Muscle layer of colon (tissue), 2 donors: ENCODE data around the gene ELAVL2.

ENCODE experiments used
- H3K27ac ChIP-seq: one replicate; pipeline ENCODE4 v1.7.0; 2013; ENCODE audit warnings: low read depth, mild to moderate bottlenecking, low read length, moderate library complexity
- H3K27me3 ChIP-seq, 2 donors: one replicate each; pipeline ENCODE4 v1.7.0; 2013; ENCODE audit warnings: low read length in 2 of 2, mild to moderate bottlenecking in 2 of 2; ENCODE audit not compliant: insufficient read depth in 2 of 2, control insufficient read depth in 1 of 2
- H3K36me3 ChIP-seq: one replicate; pipeline ENCODE4 v1.7.0; 2013; ENCODE audit warnings: mild to moderate bottlenecking, low read length; ENCODE audit not compliant: insufficient read depth
- H3K4me1 ChIP-seq: one replicate; pipeline ENCODE4 v1.7.0; 2013; ENCODE audit warnings: mild to moderate bottlenecking, low read length; ENCODE audit not compliant: insufficient read depth
- H3K4me3 ChIP-seq, 2 donors: one replicate each; pipeline ENCODE4 v1.7.0; 2013; ENCODE audit warnings: low read length in 2 of 2, low read depth in 1 of 2, mild to moderate bottlenecking in 1 of 2, moderate library complexity in 1 of 2
- H3K9ac ChIP-seq: one replicate; pipeline ENCODE4 v1.7.0; 2013; ENCODE audit warnings: low read length
- H3K9me3 ChIP-seq: one replicate; pipeline ENCODE4 v1.7.0; 2013; ENCODE audit warnings: mild to moderate bottlenecking, low read length
- donor health status: abdominal sarcoma.
- donor health status: Adenocarcinoma of cecum.

Gene ELAVL2

DNA sequence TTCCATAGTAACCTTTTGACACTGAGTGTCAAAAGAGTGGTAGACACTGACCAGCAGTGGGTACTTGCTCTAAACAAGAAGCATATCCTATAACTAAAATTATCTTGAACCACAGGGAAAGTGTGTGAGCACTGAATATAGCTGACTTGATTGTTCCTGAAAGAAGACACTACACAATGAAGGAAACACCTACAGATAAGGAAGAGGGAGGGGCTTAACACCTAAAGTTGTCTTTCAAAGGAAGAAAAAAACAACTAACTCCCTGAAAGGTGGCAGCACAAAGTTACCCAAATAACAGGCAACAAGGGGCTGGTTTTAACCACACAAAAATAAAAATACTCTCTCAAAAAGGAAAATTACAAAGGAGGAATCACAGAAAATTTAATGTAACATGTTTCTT, 6.6 kb downstream of the ELAVL2 start:
- H3K27ac ChIP-seq, result no peak overlapping the region
- no peaks in the 10 kb centered on the region for H3K9me3 ChIP-seq
- peaks cover 24 to 36% of the 10 kb centered on the region in 2 donors for H3K27me3 ChIP-seq
- H3K9ac ChIP-seq, result no peak overlapping the region
- H3K4me3 ChIP-seq, result no peak overlapping the region
- no peaks in the 10 kb centered on the region for H3K36me3 ChIP-seq
- H3K4me1 ChIP-seq, result no peaks in the 10 kb centered on the region

- Histone ChIP-seq H3K4me3 (no peak overlapping the region), H3K9ac (no peak overlapping the region), H3K4me1 (no peaks in the 10 kb centered on the region), H3K27ac (no peak overlapping the region), H3K9me3 (no peaks in the 10 kb centered on the region), H3K36me3 (no peaks in the 10 kb centered on the region), H3K27me3 (no peaks in the 10 kb centered on the region)
Observed at GRCh38 chr9:23814243-23814642, 11.8 kb downstream of the ELAVL2 start.

DNA sequence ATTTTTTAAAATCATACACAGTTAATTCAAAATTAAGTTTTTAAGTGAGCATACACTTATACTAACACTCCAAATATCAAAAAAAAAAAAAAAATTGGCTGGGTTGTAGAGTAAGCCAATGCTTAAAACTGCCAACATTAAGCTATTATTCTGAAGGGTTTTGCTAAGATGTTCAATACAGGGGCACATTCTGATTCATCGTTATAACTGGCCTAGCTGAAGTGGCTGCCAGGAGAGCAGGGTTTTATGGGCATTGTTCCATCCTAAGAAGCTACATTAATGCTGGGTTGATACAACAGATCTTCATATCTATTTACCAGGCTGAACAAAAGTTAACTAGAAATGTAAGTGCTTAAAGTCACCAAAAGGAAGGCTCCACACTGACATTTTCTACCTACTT, 13.4 kb downstream of the ELAVL2 start:
- H3K27ac ChIP-seq, result no peak overlapping the region
- H3K9me3 ChIP-seq, result no peaks in the 10 kb centered on the region
- H3K4me3 ChIP-seq, result no peak overlapping the region
- H3K27me3 ChIP-seq, result no peaks in the 10 kb centered on the region
- H3K9ac ChIP-seq, result no peak overlapping the region
- H3K36me3 ChIP-seq, result no peaks in the 10 kb centered on the region
- H3K4me1 ChIP-seq, result no peaks in the 10 kb centered on the region

- H3K9me3 ChIP-seq, result no peaks in the 10 kb centered on the region
Observed at GRCh38 chr9:23811633-23812032, 14.4 kb downstream of the ELAVL2 start.

DNA sequence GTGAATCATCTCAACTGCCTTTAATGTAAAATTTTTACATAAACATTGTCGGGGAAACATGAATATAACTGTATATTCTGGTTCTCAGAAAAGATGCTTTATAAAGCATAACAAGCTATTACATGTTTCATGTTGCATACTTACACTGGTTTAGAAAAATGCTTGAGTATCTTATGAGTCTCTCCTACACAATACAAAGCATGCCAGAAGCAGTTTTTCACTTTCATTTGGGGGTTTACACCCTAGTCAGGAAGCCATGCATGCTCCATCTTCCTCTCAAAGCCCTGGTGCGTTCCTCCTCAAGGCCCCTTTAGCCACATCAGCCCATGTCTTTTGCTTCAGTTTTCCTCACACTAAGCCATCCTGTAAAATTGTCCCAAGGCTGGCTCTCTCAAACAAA, 22.8 kb downstream of the ELAVL2 start:
- Histone ChIP-seq H3K36me3 (no peaks in the 10 kb centered on the region), H3K27me3 (no peaks in the 10 kb centered on the region), H3K4me3 (no peak overlapping the region), H3K27ac (no peak overlapping the region), H3K9ac (no peak overlapping the region), H3K9me3 (no peaks in the 10 kb centered on the region), H3K4me1 (no peaks in the 10 kb centered on the region)

More at GRCh38 chr9:23811633-23812032, 14.4 kb downstream of the ELAVL2 start:
- no peak overlapping the region for H3K27ac ChIP-seq
- H3K36me3 ChIP-seq, result no peaks in the 10 kb centered on the region
- no peaks in the 10 kb centered on the region for H3K27me3 ChIP-seq
- H3K4me3 ChIP-seq, result no peak overlapping the region
- no peaks in the 10 kb centered on the region for H3K4me1 ChIP-seq
- H3K9ac ChIP-seq, result no peak overlapping the region

- Histone ChIP-seq H3K9me3 (no peaks in the 10 kb centered on the region), H3K27me3 (no peaks in the 10 kb centered on the region), H3K27ac (no peak overlapping the region), H3K9ac (no peak overlapping the region), H3K4me3 (no peak overlapping the region), H3K36me3 (no peaks in the 10 kb centered on the region), H3K4me1 (no peaks in the 10 kb centered on the region)
Observed at GRCh38 chr9:23801523-23801922, 24.5 kb downstream of the ELAVL2 start.

DNA sequence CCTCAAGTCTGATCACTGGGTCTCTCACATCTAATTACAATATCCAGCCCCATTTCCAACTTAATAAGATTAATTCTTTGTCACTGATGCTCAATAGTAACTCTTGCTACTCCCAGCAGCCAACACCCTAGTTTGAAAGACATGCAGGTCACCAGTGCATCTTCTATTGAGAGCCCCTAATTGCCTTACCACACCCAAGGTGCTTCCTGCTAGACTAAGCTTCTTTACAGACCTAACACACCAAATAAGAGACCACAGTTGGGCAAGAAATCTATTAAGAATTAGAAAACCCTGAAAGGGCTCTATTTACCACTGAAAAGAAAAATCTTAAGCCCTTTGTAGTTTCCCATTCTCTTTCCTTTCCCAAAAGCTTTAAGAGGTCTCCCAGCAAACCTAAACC, 26.5 kb downstream of the ELAVL2 start:
- H3K27me3 ChIP-seq, result no peaks in the 10 kb centered on the region
- H3K9me3 ChIP-seq, result no peaks in the 10 kb centered on the region
- H3K9ac ChIP-seq, result no peak overlapping the region
- no peaks in the 10 kb centered on the region for H3K36me3 ChIP-seq
- H3K4me3 ChIP-seq, result no peak overlapping the region
- no peak overlapping the region for H3K27ac ChIP-seq
- no peaks in the 10 kb centered on the region for H3K4me1 ChIP-seq

DNA sequence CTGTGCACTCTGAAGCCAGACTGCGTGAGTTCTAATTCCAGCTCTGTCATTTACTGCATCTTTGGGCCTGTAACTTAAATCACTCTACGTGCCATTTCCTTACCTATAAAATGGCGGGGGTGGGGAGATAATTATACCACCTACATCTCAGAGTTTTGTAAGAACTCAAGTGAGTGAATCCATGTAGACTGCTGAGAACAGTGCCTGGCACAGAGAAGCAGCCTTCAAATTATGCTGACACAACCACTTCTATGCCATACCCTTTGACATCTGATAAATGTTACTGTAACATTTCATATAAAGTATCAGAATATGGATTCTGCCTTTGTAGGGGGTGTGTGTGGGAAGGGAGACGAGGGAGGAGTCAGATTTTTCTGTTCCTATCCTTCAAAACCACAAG, 27.7 kb downstream of the ELAVL2 start:
- Histone ChIP-seq H3K9ac (no peak overlapping the region), H3K4me3 (no peak overlapping the region), H3K27ac (no peak overlapping the region), H3K27me3 (no peaks in the 10 kb centered on the region), H3K9me3 (no peaks in the 10 kb centered on the region), H3K4me1 (no peaks in the 10 kb centered on the region), H3K36me3 (no peaks in the 10 kb centered on the region)

DNA sequence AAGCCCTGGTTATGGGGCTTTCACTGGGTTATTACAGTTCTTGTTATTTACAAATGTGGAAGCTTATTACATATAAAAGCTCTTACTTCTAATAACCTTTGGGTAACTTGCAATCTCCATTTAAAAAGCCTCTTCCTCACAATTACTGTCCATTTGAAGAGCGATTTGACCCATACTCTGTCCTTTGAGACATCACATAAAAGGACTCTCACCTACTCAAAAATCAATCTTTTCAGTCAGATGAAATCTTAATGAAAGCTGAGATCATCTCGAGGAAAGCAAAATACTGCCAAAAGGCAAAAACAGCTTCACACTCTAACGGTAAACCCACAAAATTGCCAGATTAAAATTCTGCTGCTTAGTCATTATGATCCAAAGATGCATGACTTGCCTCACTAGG, 29.8 kb downstream of the ELAVL2 start:
- Histone ChIP-seq H3K27ac (no peak overlapping the region), H3K4me1 (no peaks in the 10 kb centered on the region), H3K36me3 (no peaks in the 10 kb centered on the region), H3K9ac (no peak overlapping the region), H3K27me3 (no peaks in the 10 kb centered on the region), H3K9me3 (no peaks in the 10 kb centered on the region), H3K4me3 (no peak overlapping the region)

DNA sequence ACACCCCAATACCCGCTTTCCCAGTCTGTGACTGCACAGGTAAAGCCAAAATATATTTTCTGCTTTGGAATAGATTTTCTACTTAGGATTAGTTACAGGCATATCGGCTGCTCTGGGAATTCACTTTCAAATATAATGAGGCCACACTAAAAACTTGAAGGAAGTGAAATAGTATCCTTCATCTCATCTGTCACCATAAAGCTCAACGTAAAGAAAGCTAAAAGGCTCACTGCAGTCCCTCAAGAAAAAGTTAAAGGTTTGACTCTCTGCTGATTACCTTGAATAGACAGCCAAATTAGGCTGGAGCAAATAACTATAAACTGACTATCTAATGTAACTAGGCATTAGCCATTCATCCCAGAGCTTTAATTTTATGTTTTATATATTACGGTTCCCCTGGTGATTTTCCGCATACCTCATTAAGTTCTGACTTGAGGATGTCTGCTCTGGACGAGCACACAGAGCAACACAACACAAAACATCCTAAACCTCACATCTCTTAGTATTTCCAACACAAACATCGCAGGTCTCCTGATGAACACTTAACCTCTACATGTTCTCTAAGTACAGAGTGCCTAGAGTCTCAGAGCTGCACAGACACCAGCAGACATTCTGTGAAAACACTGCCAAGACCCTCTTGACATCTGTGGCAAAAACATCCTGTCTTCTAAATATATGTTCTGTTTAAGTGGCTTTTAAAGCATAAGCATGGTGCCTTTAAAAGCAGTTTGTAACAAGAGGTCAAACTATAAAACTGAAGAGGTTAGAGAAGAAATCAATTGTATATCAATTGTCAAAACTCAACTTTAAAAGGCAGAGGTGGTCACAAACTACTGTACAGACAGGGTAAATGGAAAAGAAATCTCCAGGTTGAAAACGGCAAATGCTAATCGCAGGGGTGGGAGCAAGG, 35.4 kb downstream of the ELAVL2 start:
- no peak overlapping the region for H3K4me3 ChIP-seq
- no peaks in the 10 kb centered on the region for H3K9me3 ChIP-seq
- no peaks in the 10 kb centered on the region for H3K36me3 ChIP-seq
- H3K9ac ChIP-seq, result no peak overlapping the region
- H3K4me1 ChIP-seq, result no peaks in the 10 kb centered on the region
- no peaks in the 10 kb centered on the region for H3K27me3 ChIP-seq
- no peak overlapping the region for H3K27ac ChIP-seq

- Histone ChIP-seq H3K36me3 (no peaks in the 10 kb centered on the region), H3K27ac (no peak overlapping the region), H3K4me3 (no peak overlapping the region), H3K9me3 (no peaks in the 10 kb centered on the region), H3K27me3 (no peaks in the 10 kb centered on the region), H3K4me1 (no peaks in the 10 kb centered on the region), H3K9ac (no peak overlapping the region)
Observed at GRCh38 chr9:23789529-23790254, 36.3 kb downstream of the ELAVL2 start.
